ENCODE results near the gene COL9A3.

Gene COL9A3

GRCh38 chr20:62772103-62772611, 44.7 kb upstream of the COL9A3 start:
- no peak overlapping the region for H3K4me3 ChIP-seq (ENCODE audit: low read length)
- H4K20me1 ChIP-seq (ENCODE audit: insufficient read depth, low read length), result no peaks in the 10 kb centered on the region
- H3K36me3 ChIP-seq (replicated peaks; ENCODE audit: low read depth, low read length), result no peaks in the 10 kb centered on the region
- H2AFZ ChIP-seq (ENCODE audit: low read depth, low read length), result no peak overlapping the region
- H3K4me2 ChIP-seq (ENCODE audit: low read length), result no peak overlapping the region
- H3K9ac ChIP-seq (ENCODE audit: low read length), result no peak overlapping the region
- TF ChIP-seq EZH2phosphoT487 (IDR thresholded peaks at IDR 0.05; ENCODE audit: low read depth), result no peak
- no peak for TF ChIP-seq CTCF (IDR thresholded peaks at IDR 0.05; ENCODE audit: low read depth, low read length)
- H3K27me3 ChIP-seq (ENCODE audit: low read depth, low read length), result peaks cover 11% of the 10 kb centered on the region
- H3K4me1 ChIP-seq (ENCODE audit: low read length), result peaks cover 7% of the 10 kb centered on the region
- H3K27ac ChIP-seq (ENCODE audit: low read length), result no peak overlapping the region
- no peaks in the 10 kb centered on the region for H3K9me3 ChIP-seq (ENCODE audit: insufficient read depth, low read length)
- H3K79me2 ChIP-seq (ENCODE audit: low read length), result no peaks in the 10 kb centered on the region

- Histone ChIP-seq H3K36me3 (replicated peaks; ENCODE audit: low read depth, low read length) (no peaks in the 10 kb centered on the region), H3K4me2 (ENCODE audit: low read length) (no peak overlapping the region), H3K27me3 (ENCODE audit: low read depth, low read length) (peaks cover 11% of the 10 kb centered on the region), H3K27ac (ENCODE audit: low read length) (no peak overlapping the region), H3K4me1 (ENCODE audit: low read length) (peaks cover 9% of the 10 kb centered on the region), H3K9ac (ENCODE audit: low read length) (no peak overlapping the region), H3K4me3 (ENCODE audit: low read length) (no peak overlapping the region), H3K79me2 (ENCODE audit: low read length) (no peaks in the 10 kb centered on the region), H2AFZ (ENCODE audit: low read depth, low read length) (no peak overlapping the region), H3K9me3 (ENCODE audit: insufficient read depth, low read length) (no peaks in the 10 kb centered on the region), H4K20me1 (ENCODE audit: insufficient read depth, low read length) (no peaks in the 10 kb centered on the region)
- TF ChIP-seq EZH2phosphoT487 (IDR thresholded peaks at IDR 0.05; ENCODE audit: low read depth) (no peak), CTCF (IDR thresholded peaks at IDR 0.05; ENCODE audit: low read depth, low read length) (no peak)
Measured at GRCh38 chr20:62772619-62772989, 44.2 kb upstream of the COL9A3 start.

DNA sequence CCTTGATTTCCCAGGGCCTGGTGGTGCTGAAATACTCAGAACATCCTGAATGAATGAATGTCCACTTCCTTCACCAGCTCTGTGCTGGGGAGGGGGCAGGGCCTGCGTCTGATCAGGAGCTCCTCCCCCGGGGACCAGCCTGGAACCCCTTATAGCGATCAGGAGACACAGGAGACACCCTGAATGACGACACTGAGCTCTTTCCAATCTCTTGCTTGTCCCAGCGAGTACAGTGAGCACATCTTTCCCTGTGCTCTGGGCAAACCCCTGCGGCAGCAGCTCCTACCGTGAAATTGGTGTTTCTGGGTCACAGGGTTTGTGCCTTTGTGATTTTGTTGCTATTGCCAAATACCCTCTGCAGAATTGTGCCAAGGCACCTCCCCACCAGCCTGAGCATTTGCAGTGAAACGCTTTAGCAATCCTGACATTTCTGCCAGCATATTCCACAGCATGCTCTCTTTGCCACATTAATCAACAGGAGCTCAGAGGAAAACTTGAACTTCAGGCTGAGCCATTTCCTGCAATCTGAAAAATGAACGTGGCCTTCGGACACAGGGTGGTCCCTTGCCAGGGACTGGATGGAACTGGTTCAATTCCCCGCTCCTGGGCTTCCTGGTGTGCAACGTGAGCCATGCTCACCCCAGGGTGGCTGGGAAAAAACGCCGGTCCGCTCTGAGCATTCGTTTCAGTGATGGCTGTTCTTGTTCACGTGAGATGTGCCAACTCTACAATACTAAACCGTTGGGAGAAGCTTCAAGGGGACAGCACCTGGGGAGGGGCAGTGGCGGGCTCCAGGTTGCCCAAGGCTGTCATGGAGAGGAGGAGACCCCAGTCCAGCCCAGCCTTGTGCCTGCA, 43.6 kb upstream of the COL9A3 start:
- H3K27ac ChIP-seq (ENCODE audit: low read length), result no peak overlapping the region
- no peak overlapping the region for H3K9ac ChIP-seq (ENCODE audit: low read length)
- peaks cover 11% of the 10 kb centered on the region for H3K27me3 ChIP-seq (ENCODE audit: low read depth, low read length)
- H3K4me1 ChIP-seq (ENCODE audit: low read length), result peaks cover 9% of the 10 kb centered on the region
- no peaks in the 10 kb centered on the region for H4K20me1 ChIP-seq (ENCODE audit: insufficient read depth, low read length)
- H3K4me3 ChIP-seq (ENCODE audit: low read length), result no peak overlapping the region
- H3K79me2 ChIP-seq (ENCODE audit: low read length), result no peaks in the 10 kb centered on the region
- H2AFZ ChIP-seq (ENCODE audit: low read depth, low read length), result no peak overlapping the region
- no peak overlapping the region for H3K4me2 ChIP-seq (ENCODE audit: low read length)
- no peaks in the 10 kb centered on the region for H3K9me3 ChIP-seq (ENCODE audit: insufficient read depth, low read length)
- H3K36me3 ChIP-seq (replicated peaks; ENCODE audit: low read depth, low read length), result no peaks in the 10 kb centered on the region
- no peak for TF ChIP-seq CTCF (IDR thresholded peaks at IDR 0.05; ENCODE audit: low read depth, low read length)
- TF ChIP-seq EZH2phosphoT487 (IDR thresholded peaks at IDR 0.05; ENCODE audit: low read depth), result no peak

- Histone ChIP-seq H4K20me1 (ENCODE audit: insufficient read depth, low read length) (no peaks in the 10 kb centered on the region), H3K9ac (ENCODE audit: low read length) (no peak overlapping the region), H3K4me1 (ENCODE audit: low read length) (peaks cover 9% of the 10 kb centered on the region), H3K27ac (ENCODE audit: low read length) (no peak overlapping the region), H3K9me3 (ENCODE audit: insufficient read depth, low read length) (no peaks in the 10 kb centered on the region), H3K36me3 (replicated peaks; ENCODE audit: low read depth, low read length) (no peaks in the 10 kb centered on the region), H3K79me2 (ENCODE audit: low read length) (no peaks in the 10 kb centered on the region), H3K4me3 (ENCODE audit: low read length) (no peak overlapping the region), H3K27me3 (ENCODE audit: low read depth, low read length) (peaks cover 11% of the 10 kb centered on the region), H3K4me2 (ENCODE audit: low read length) (no peak overlapping the region), H2AFZ (ENCODE audit: low read depth, low read length) (no peak overlapping the region)
- TF ChIP-seq EZH2phosphoT487 (IDR thresholded peaks at IDR 0.05; ENCODE audit: low read depth) (no peak), CTCF (IDR thresholded peaks at IDR 0.05; ENCODE audit: low read depth, low read length) (no peak)
Measured at GRCh38 chr20:62773845-62774714, 42.8 kb upstream of the COL9A3 start.

All from OCI-LY3 (cell line).